HT-29 (cell line): ENCODE measurements around the gene REPS1. TPM values are rescaled to one million over a fixed set of nuclear protein-coding genes. Genes with fewer than 3 reads are reported as not detected.

ENCODE experiments used
- DNase-seq: peaks from one replicate; pipeline ENCODE4 v3.0.0-alpha.2; 2015; ENCODE audit warnings: low spot score
- total RNA-seq: library from RNA; depleted of rRNA; stranded (reverse); fragments of >200 nt; shearing (Covaris generic); gene quantifications from 2 replicates; pipeline ENCODE4 v1.2.3, GENCODE V29; 2014

REPS1 gene
- total RNA-seq, 1 experiment from 2014 or later = 22.1 TPM

DNA sequence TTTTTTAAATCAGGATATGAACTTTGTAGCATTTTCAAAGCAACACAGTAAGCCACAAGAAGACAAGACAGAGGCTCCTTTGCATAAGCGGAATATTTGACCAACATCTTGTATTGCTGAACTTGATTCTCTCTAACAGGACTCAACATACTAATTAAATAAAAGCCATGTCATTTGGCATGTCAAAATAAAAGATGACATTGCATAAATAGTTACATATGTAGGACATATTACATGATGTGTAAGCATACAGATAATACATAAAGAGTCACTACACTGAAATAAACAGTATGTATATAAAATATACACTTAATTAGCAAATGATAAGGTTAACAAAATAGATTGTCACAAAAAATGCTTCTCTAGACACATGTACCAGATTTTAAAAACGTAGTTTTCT, 62.2 kb downstream of the REPS1 start:
- no peak for DNase-seq

DNA sequence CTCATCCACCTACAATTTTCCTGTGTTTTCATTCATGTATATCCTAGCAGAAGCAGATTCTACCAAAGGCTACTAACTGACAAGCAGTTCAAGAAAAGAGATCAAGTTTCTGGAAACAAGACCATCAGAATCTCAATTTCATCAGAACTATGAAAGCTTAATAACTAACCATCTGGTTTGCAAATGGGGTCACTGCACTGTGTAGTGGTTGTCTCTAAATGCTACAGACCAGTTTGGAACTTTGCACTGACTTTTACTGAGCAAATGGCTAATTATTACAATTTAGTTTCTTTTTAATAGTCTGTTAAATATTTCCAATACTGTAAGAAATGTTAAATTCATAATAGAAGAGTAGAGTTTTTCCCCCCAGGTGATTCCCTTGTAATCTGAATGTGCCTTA, 64.5 kb downstream of the REPS1 start:
- no peak for DNase-seq

GRCh38 chr6:138920906-138921305, 67.1 kb downstream of the REPS1 start:
- no peak for DNase-seq

GRCh38 chr6:138914701-138915100, 73.4 kb downstream of the REPS1 start:
- DNase-seq = no peak

- no peak for DNase-seq
Observed at GRCh38 chr6:138912308-138912707, 75.7 kb downstream of the REPS1 start.

- DNase-seq = no peak
Observed at GRCh38 chr6:138909975-138910374, 78.1 kb downstream of the REPS1 start.

DNA sequence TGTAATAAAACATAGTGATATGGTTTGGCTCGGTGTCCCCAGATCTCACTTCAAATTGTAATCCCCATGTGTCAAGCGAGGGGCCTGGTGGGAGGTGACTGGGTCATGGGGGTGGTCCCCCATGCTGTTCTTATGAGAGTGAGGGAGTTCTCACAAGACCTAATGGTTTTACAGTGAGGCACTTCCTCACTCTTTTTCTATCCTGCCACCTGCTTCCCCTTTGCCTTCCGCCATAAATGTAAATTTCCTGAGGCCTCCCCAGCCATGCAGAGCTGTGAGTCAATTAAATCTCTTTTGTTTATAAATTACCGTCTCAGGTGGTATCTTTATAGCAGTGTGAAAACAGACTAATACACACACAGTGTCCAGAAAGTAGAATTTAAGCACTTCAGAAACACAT, 78.5 kb downstream of the REPS1 start:
- no peak for DNase-seq

DNA sequence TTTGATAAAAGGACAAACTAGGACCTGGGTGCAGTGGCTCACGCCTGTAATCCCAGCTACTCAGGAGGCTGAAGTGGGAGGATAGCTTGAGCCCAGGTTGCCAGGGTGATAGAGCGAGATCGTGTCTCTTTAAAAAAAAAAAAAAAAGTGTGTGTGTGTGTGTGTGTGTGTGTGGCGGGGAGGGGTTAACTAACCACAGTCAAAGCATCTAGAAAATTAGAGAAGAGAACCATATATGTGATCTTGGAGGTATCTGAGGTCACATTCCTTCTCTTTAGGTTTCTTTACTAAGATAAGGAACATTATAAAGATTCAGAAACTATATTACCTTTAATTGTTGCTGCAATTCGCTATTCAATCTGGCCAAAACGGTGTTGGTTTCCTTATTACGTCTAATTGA, 80.9 kb downstream of the REPS1 start:
- no peak for DNase-seq

DNA sequence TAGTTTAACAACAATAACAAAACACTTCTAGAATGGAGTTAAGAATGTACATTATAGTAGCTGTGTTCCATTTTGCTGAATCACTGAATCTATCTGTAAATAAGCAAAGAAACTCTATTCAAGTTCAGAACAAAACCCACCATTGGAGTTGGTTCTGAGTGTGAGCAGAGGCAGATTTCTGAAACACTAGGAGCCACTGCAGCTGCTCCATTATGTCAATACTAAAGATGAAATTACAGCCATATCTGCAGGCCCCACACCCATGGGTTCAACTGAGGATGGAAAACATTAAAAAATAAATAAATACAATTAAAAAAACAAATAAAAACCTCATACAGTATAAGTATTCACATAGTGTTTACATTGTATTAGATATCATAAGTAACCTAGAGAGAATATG, 91.0 kb downstream of the REPS1 start:
- DNase-seq = no peak

GRCh38 chr6:138896104-138896756, 91.8 kb downstream of the REPS1 start:
- DNase-seq = no peak

GRCh38 chr6:138891255-138891986, 96.6 kb downstream of the REPS1 start:
- no peak for DNase-seq

- no peak for DNase-seq
Observed at GRCh38 chr6:138885156-138885819, 102.8 kb downstream of the REPS1 start.

DNA sequence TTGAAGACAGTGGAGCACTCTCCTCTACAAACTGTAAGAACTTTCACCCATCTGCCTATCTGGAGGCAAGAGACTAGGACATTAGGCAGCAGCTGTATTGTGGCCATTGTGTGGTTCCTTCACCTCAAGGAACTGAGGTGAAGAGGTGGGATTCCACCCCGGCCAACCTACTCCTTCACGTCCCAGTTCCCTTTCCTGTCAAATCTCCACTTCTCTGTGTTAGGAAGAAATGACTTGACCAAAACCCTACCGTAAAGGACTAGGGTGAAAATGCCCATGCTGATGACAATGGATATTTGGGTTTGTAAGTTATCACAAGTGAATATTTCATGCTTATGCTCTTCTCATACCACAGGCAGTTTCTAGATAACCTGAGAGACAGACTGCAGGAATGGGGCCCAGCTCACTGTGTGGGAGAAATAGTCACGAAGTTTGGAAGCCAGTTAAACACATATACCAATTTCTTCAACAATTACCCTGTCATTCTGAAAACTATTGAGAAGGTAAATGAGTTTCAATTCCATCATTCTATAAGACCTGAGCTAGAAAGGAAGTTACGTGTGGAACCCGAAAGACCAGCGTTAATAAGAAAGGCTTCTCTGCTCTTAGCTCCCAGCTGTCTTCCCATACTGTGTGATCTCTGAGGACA, 105.6 kb downstream of the REPS1 start:
- DNase-seq = no peak

- no peak for DNase-seq
Observed at GRCh38 chr6:138873191-138873590, 114.9 kb downstream of the REPS1 start.

- DNase-seq = no peak
Observed at GRCh38 chr6:138869398-138869797, 118.7 kb downstream of the REPS1 start.

GRCh38 chr6:138868181-138868580, 119.9 kb downstream of the REPS1 start:
- no peak for DNase-seq

GRCh38 chr6:138865480-138866109, 122.5 kb downstream of the REPS1 start:
- no peak for DNase-seq

- DNase-seq = no peak
Observed at GRCh38 chr6:138864343-138864890, 123.6 kb downstream of the REPS1 start.

DNA sequence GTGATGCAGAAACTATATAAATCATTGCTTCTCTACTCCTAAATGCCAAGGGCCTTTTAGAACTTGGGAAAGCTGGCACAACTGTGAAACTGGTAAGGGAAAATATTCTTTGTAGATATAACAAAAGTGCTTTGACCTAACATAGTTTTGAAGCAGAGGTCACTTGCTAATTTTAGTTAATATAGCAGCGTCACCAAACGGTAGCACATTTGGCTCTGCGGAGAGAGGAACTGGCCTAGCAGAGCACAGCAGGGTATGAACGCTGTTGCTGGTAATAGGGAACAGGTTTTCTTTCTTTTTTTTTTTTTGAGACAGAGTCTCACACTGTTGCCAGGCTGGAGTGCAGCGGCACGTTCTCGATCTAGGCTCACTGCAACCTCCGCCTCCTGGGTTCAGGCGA, 124.7 kb downstream of the REPS1 start:
- no peak for DNase-seq

GRCh38 chr6:138862456-138862855, 125.6 kb downstream of the REPS1 start:
- no peak for DNase-seq

- no peak for DNase-seq
Observed at GRCh38 chr6:138857775-138858174, 130.3 kb downstream of the REPS1 start.

DNA sequence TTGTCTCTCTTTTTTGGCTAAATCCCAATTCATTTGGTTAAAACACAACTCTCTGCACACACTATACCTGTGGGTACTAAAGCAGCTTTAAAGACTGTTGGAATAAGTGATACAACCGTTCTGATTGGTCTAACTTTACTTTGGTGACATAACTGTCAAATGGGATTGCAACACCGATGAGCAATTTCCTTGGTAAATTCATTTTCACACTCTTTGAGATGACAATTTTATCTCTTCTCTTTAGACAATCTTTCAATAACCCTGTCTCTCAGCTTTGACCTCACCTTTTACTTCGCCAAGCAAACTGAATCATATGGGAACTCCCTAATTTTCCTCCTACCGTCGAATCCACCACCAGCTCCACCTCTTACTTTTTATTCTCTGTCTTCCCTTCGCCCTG, 131.4 kb downstream of the REPS1 start:
- DNase-seq = no peak
